Measurements from ENCODE around the gene ADAMTS8. TPM values are rescaled to one million over a fixed set of nuclear protein-coding genes. Genes with fewer than 3 reads are reported as not detected.
"Not testable (repeated sequence)": the region's sequence is repeated elsewhere in the genome, so short reads cannot be mapped to it uniquely, and the experiment has no call there.

ADAMTS8 gene
- total RNA-seq, 1 experiment from 2014 or later: 0.05 TPM

- in situ Hi-C loops (cut with HindIII; ENCODE audit: low pct_unique_long_range_greater_than_20kb, low sequenced_read_pairs): loop anchor here (25.0 kb wide), 1 partner anchor 439 kb away; no protein-coding TSS in a partner anchor
- peak; percentile 55 for DNase-seq (ENCODE audit: low read depth, low spot score)
Observed at GRCh38 chr11:130448416-130449309, 20.3 kb upstream of the ADAMTS8 start, which contains the start of gene ADAMTS15. Gene ADAMTS15, plus strand, starts transcription at chr11:130448645. Its CDS starts 329 bp downstream, at chr11:130448974.

GRCh38 chr11:130448039-130448415, 19.6 kb upstream of the ADAMTS8 start:
- in situ Hi-C loops (cut with HindIII; ENCODE audit: low pct_unique_long_range_greater_than_20kb, low sequenced_read_pairs): loop anchor here (25.0 kb wide), 1 partner anchor 439 kb away; no protein-coding TSS in a partner anchor
- DNase-seq (ENCODE audit: low read depth, low spot score): no peak

GRCh38 chr11:130445788-130446187, 17.4 kb upstream of the ADAMTS8 start:
- in situ Hi-C loops (cut with HindIII; ENCODE audit: low pct_unique_long_range_greater_than_20kb, low sequenced_read_pairs): loop anchor here (25.0 kb wide), 1 partner anchor 442 kb away; no protein-coding TSS in a partner anchor
- no peak for DNase-seq (ENCODE audit: low read depth, low spot score)

- DNase-seq (ENCODE audit: low read depth, low spot score): no peak
- in situ Hi-C loops (cut with HindIII; ENCODE audit: low pct_unique_long_range_greater_than_20kb, low sequenced_read_pairs): loop anchor here (25.0 kb wide), 1 partner anchor 445 kb away; no protein-coding TSS in a partner anchor
Observed at GRCh38 chr11:130442737-130443136, 14.3 kb upstream of the ADAMTS8 start.

- DNase-seq (ENCODE audit: low read depth, low spot score): no peak
- in situ Hi-C loops (cut with HindIII; ENCODE audit: low pct_unique_long_range_greater_than_20kb, low sequenced_read_pairs): loop anchor here (25.0 kb wide), 1 partner anchor 446 kb away; no protein-coding TSS in a partner anchor
Observed at GRCh38 chr11:130441719-130442118, 13.3 kb upstream of the ADAMTS8 start.

GRCh38 chr11:130439876-130440275, 11.5 kb upstream of the ADAMTS8 start:
- in situ Hi-C loops (cut with HindIII; ENCODE audit: low pct_unique_long_range_greater_than_20kb, low sequenced_read_pairs): loop anchor here (25.0 kb wide), 1 partner anchor 447 kb away; no protein-coding TSS in a partner anchor
- DNase-seq (ENCODE audit: low read depth, low spot score): no peak

- in situ Hi-C loops (cut with HindIII; ENCODE audit: low pct_unique_long_range_greater_than_20kb, low sequenced_read_pairs): loop anchor here (25.0 kb wide), 1 partner anchor 448 kb away; no protein-coding TSS in a partner anchor
Observed at GRCh38 chr11:130439160-130439519, 10.7 kb upstream of the ADAMTS8 start.

GRCh38 chr11:130438401-130439159, 10.2 kb upstream of the ADAMTS8 start:
- in situ Hi-C loops (cut with HindIII; ENCODE audit: low pct_unique_long_range_greater_than_20kb, low sequenced_read_pairs): loop anchor here (25.0 kb wide), 1 partner anchor 449 kb away; no protein-coding TSS in a partner anchor
- DNase-seq (ENCODE audit: low read depth, low spot score): not testable (repeated sequence)

More at GRCh38 chr11:130439160-130439519, 10.7 kb upstream of the ADAMTS8 start:
- DNase-seq (ENCODE audit: low read depth, low spot score): no peak

- in situ Hi-C loops (cut with HindIII; ENCODE audit: low pct_unique_long_range_greater_than_20kb, low sequenced_read_pairs): loop anchor here (25.0 kb wide), 1 partner anchor 449 kb away; no protein-coding TSS in a partner anchor
- no peak for DNase-seq (ENCODE audit: low read depth, low spot score)
Observed at GRCh38 chr11:130437848-130438247, 9.4 kb upstream of the ADAMTS8 start.

- in situ Hi-C loops (cut with HindIII; ENCODE audit: low pct_unique_long_range_greater_than_20kb, low sequenced_read_pairs): loop anchor here (25.0 kb wide), 1 partner anchor 451 kb away; no protein-coding TSS in a partner anchor
- no peak for DNase-seq (ENCODE audit: low read depth, low spot score)
Observed at GRCh38 chr11:130436171-130436570, 7.8 kb upstream of the ADAMTS8 start.

- in situ Hi-C loops (cut with HindIII; ENCODE audit: low pct_unique_long_range_greater_than_20kb, low sequenced_read_pairs): loop anchor here (25.0 kb wide), 1 partner anchor 452 kb away; no protein-coding TSS in a partner anchor
- DNase-seq (ENCODE audit: low read depth, low spot score): no peak
Observed at GRCh38 chr11:130435671-130436070, 7.3 kb upstream of the ADAMTS8 start.

GRCh38 chr11:130434521-130435223, 6.3 kb upstream of the ADAMTS8 start:
- in situ Hi-C loops (cut with HindIII; ENCODE audit: low pct_unique_long_range_greater_than_20kb, low sequenced_read_pairs): loop anchor here (25.0 kb wide), 1 partner anchor 453 kb away; no protein-coding TSS in a partner anchor
- DNase-seq (ENCODE audit: low read depth, low spot score): peak; percentile 81

GRCh38 chr11:130433357-130433756, 4.9 kb upstream of the ADAMTS8 start:
- DNase-seq (ENCODE audit: low read depth, low spot score): no peak
- in situ Hi-C loops (cut with HindIII; ENCODE audit: low pct_unique_long_range_greater_than_20kb, low sequenced_read_pairs): loop anchor here (25.0 kb wide), 1 partner anchor 454 kb away; no protein-coding TSS in a partner anchor

GRCh38 chr11:130431801-130432200, 3.4 kb upstream of the ADAMTS8 start:
- no peak for DNase-seq (ENCODE audit: low read depth, low spot score)
- in situ Hi-C loops (cut with HindIII; ENCODE audit: low pct_unique_long_range_greater_than_20kb, low sequenced_read_pairs): loop anchor here (25.0 kb wide), 1 partner anchor 456 kb away; no protein-coding TSS in a partner anchor

- in situ Hi-C loops (cut with HindIII; ENCODE audit: low pct_unique_long_range_greater_than_20kb, low sequenced_read_pairs): loop anchor here (25.0 kb wide), 1 partner anchor 456 kb away; no protein-coding TSS in a partner anchor
- DNase-seq (ENCODE audit: low read depth, low spot score): peak; percentile 67
Observed at GRCh38 chr11:130431331-130431773, 2.9 kb upstream of the ADAMTS8 start.

- in situ Hi-C loops (cut with HindIII; ENCODE audit: low pct_unique_long_range_greater_than_20kb, low sequenced_read_pairs): loop anchor here (25.0 kb wide), 1 partner anchor 457 kb away; no protein-coding TSS in a partner anchor
- no peak for DNase-seq (ENCODE audit: low read depth, low spot score)
Observed at GRCh38 chr11:130429983-130430382, 1.6 kb upstream of the ADAMTS8 start.

Data from SK-MEL-5 (cell line).